Right hindlimb (tissue), 1 donor: ENCODE data around the gene COPZ2.
"Not testable (repeated sequence)": the region's sequence is repeated elsewhere in the genome, so short reads cannot be mapped to it uniquely, and the experiment has no call there.

ENCODE experiments used
- DNase-seq: peaks from one replicate; pipeline ENCODE4 v3.0.0-alpha.2; 2018

COPZ2 gene, protein sequence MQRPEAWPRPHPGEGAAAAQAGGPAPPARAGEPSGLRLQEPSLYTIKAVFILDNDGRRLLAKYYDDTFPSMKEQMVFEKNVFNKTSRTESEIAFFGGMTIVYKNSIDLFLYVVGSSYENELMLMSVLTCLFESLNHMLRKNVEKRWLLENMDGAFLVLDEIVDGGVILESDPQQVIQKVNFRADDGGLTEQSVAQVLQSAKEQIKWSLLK

DNA sequence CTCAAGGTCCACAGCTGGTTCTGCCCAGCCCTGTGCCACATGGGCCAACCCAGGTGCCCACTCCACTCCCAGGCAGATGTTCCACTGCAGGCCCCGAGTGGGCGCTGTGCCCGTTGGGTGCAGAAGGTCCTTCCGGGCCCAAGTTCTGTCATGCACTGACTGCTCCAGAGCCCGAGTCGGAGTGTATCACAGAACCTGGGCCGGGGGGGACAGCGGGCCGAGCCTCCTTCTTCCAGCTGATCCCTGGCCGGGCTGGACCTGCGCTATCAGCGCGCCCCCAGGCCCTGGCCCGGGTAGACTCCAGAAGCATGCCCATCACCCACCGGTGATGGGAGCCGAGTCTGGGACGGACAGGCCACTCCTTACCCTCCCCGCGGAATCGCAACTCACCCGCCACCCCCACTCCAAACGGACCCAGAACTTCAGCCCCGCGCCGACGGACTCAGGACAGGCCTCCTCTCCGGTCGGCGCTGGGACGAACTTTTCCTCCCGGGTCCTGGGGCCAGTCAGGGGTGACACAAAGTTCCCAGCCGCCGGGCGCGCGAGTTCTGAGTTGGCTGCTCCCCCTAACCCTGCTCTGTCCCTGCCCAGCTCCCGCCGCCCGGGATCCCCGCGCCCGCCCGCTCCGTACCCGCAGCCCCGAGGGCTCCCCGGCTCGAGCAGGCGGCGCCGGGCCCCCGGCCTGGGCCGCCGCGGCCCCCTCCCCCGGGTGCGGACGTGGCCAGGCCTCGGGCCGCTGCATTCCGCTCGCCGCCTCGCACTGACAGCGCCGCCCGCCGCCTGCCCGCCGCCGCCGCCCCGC is at the start of gene COPZ2:
Gene COPZ2, minus strand, starts transcription at position 762 of the 802 bp plus-strand sequence. Its CDS starts 20 bp downstream, at position 742.
- DNase-seq: peak; percentile 61

DNA sequence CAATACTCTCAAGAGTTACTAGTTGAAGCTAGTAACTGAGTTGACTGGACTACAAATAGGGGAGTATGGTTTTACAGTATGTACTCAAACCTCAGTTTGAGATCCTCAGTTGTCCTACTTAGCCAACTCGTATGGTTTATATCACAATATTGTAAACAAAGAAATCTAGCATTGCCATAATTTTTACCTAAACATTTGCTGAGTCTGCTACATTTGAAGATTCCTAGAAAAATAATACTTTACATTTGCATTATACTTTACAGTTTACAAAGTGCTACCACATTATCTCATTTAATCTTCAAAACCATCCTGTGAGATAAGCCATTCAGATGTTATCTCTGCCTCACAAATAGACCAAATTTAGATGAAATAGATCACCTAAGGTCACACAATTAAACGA is 47.3 kb upstream of the COPZ2 start:
- no peak for DNase-seq

DNA sequence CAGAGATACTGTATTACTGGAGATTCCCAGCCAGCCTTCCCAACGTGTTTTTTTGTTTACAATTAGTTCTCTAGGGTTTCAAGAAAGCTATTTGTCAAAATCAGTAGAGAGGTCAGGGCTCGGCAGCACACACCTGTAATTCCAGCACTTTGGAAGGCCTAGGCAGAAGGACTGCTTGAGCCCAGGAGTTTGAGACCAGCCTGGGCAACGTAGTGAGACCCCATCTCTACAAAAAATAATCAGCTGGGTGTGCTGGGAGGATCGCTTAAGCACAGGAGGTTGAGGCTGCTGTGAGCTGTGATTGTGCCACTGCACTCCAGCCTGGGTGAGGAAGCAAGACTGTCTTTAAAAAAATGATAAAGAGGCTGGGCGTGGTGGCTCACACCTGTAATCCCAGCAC is 44.3 kb upstream of the COPZ2 start:
- DNase-seq: no peak

DNA sequence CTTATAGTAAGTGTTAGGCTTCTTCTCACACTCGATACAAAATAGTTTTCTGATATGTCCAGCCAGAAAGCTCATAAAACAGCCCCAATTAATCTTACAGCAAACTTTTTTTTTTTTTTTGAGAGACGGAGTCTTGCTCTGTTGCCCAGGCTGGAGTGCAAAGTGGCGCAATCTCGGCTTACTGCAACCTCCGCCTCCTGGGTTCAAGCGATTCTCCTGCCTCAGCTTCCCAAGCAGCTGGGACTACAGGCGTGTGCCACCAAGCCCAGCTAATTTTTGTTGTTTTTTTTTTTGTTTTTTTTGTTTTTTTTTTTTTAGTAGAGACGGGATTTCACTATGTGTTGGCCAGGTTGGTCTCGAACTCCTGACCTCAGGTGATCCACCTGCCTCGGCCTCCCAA is 39.6 kb upstream of the COPZ2 start:
- not testable (repeated sequence) for DNase-seq

DNA sequence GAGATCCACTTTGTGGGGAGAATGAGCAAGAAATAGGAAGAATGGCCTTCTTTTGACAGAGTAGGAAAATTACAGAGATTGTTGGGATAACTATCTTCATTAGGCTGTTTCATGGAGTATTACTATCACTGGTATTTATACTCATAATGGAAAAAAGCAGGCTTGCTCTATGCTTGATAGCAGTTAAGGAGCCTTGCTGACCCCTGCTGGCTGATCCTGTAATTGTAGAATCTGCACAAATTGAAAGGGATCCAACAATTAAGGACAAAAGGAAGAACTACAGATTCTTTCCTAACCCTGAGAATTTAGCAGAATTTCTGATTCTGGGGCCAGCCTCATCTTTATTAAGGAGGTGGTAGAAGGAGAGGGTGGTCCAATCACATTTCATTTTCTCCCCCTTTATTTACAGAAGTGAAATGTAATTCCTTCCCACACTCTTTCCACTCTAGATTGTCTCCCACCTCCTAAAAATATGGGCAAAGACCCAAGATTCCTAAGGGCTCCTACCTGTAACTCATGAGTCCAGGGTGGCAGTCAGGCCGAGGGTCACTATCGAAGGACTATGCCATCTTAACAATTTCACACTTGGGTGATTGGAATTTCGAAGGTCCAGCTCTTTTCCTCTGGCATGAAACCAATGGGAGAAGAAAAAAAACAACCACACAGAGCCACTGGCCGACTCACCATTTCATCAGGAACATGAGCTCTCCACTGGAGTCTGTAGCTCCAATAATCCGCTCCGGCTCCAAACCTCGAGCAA is 36.9 kb upstream of the COPZ2 start:
- DNase-seq: peak; percentile 77

DNA sequence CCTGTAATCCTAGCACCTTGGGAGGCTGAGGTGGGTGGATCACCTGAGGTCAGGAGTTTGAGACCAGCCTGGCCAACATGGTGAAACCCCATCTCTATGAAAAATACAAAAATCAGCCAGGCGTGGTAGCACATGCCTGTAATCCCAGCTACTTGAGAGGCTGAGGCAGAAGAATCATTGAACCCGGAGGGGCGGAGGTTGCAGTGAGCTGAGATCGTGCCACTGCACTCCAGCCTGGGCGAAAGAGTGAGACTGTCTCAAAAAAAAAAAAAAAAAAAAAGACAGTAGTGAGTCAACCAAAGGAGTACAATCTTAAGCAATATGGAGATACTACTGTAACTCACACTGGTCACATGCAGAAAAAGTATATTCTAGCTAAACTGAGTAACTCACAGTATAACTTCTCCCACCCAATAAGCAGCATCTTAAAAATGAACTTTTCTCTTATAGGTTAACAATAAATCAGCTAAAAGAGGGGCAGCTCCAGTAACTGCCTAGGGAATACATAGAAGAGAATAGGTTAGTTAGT is 36.0 kb upstream of the COPZ2 start:
- DNase-seq: not testable (repeated sequence)

DNA sequence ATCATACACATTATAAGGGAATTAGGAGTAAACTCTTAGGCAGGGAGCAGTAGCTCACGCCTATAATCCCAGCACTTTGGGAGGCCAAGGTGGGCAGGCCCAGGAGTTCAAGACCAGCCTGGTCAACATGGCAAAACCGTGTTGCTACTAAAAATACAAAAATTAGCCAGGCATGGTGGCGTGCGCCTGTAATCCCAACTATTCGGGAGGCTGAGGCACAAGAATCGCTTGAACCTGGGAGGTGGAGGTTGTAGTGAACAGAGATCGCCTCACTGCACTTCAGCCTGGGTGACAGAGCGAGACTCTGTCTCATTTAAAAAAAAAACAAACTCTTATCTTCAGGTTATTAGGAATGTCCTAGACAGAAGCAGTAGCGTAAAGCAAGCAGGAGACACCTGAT is 35.2 kb upstream of the COPZ2 start:
- DNase-seq: not testable (repeated sequence)

DNA sequence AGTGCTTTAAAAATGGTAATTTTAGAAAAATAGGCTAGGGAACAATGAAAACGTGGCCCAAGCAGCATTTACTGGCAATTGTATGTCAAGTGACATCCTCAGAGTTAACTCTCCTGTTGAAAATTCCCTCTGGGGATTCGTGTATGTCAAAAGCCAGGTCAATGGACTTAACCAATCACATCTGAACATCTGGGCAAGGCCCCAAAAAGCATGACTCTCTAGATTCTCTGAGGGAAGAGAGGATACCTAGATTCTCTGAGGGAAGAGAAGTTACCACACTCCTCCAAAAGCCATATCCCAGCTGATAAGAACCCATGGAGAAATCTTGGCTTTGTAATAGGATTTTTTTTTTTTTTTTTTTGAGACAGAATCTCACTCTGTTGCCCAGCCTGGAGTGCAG is 34.1 kb upstream of the COPZ2 start:
- DNase-seq: no peak

DNA sequence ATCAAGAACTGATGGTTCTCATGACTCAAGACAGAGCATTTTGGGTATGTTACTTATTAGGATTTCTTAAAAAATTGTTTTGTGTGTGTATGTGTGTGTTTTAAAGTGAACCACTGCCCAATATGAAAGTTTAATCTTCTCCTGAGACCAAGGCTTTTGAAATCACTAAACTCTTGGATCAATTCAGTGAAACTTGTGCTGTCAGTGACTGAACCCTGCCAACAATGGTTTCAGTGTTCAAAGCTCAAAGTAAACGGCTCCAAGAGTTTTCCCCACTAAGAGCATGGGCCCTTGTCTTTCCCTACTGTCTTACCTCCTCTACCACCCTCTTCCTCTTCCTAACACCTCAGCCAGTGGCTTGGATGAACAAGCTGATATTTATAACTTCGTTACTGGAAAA is 32.6 kb upstream of the COPZ2 start:
- DNase-seq: no peak

DNA sequence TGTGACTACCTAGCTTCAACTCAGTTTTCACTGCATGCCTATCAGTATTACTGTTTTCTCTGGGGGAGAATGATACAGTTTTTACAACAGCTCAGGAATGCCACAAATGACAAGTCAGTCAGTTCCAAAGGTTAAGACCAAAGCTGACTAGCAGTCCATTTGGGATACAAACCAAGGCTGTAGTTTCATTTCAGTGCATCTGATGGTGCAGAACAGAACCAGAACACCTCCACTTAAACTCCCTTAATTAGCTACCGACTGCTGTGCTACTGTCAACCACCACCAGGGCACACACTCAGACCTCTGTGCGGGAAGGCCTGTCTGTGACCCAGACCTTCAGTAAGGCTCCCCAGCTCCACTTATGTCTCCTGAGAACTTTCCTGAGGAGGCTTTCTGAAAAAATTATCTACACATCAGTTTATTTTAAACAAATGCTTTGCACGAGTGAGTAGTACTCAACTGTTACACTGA is 30.9 kb upstream of the COPZ2 start:
- no peak for DNase-seq

DNA sequence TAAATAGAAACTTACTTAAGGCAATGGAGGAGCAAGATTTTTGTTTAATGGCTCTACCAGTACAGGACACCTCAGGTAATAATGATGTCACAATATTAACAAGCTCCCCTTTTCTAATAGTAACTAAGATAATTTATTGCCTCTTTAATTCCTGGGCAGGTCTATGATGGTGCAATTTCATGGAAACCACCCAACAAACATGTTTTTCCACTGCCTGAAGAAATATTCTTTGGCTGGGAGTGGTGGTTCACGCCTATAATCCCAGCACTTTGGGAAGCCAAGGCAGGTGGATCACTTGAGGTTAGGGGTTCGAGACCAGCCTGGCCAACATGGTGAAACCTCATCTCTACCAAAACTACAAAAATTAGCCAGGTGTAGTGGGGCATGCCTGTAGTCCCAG is 30.2 kb upstream of the COPZ2 start:
- not testable (repeated sequence) for DNase-seq

DNA sequence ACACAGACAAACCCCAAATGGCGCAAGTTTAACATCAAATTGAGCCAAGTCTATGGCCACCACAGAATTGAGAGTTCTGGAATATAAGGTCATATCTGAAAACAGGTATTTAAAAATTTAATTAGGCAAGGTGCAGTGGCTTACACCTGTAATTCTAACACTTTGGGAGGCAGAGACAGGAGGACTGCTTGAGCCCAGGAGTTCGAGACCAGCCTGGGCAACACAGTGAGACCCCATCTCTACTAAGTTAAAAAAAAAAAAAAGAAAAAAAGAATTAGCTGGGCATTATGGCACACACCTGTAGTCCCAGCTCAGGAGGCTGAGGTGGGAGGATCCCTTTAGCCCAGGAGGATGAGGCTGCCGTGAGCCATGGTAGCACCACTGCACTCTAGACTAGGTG is 29.6 kb upstream of the COPZ2 start:
- DNase-seq: no peak

DNA sequence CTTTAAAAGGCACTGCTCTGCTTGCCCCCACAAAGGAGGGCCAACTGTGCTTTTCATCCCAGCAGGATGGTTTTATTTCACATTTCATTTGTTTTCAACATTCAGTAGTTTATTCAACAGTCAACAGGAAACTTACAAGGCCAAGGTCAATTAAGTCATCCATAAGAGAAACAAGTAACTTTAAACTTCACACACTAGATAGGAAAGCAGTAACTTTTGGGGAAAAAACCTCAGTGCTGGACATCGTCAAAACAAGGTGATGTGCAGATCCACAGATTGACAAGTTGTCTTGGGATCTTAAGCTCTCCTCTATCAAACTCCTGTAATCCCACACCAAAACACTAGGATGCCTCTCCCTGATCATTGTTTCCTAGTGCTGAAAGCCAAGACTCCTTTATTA is 29.1 kb upstream of the COPZ2 start:
- DNase-seq: no peak

DNA sequence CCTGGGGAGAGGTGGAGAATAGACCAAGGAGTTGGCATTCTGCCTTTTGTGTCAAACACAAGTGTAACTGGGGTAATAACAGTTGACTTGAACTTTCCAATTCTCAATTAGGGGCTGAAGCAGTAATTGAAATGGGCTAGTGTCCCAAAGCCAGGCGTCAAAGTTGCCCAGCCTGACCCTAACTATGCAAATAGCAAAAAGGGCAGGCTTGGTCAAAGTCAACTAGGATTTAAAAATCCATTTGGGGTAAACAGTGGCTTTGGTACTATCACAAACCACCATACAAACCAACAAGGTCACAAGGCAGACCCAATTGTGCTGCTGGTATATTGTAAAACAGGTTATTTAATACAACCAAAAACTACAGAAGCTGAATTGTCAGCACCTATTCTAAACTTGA is 28.6 kb upstream of the COPZ2 start:
- DNase-seq: no peak

DNA sequence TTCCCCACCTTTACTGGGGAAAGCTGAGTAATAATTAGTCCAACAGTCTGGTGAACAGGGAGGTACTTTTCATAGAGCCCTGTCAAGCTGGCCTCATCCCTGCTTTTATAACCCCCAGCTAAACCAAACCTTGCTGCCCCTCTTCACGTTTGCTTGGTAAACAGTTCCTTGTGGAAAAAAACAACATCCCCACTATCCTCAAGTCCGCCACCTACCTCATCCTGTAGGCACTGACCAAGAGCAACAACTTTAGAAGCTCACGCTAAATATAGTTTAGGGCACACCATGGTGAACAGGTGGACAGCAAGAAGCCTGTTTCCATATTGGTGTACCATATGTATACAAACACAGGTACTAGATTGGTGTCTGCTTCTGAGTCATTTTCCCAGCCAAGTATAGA is 27.0 kb upstream of the COPZ2 start:
- DNase-seq: no peak

DNA sequence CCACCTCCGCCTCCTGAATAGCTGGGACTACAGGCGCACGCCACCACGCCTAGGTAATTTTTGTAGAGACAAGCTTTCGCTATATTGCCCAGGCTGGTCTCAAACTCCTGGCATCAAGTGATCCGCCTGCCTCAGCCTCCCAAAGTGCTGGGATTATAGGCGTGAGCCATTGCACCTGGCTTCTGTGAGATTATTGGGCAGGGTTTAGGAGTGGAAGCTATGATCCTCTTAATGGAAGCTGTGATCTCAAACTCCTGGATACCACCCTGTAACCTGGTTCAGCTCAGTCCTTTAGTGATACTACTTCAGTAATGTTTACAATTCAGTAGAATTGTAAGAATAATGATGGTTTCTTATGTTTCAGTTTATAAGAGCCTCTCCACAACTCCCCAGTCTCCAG is 24.7 kb upstream of the COPZ2 start:
- DNase-seq: no peak

DNA sequence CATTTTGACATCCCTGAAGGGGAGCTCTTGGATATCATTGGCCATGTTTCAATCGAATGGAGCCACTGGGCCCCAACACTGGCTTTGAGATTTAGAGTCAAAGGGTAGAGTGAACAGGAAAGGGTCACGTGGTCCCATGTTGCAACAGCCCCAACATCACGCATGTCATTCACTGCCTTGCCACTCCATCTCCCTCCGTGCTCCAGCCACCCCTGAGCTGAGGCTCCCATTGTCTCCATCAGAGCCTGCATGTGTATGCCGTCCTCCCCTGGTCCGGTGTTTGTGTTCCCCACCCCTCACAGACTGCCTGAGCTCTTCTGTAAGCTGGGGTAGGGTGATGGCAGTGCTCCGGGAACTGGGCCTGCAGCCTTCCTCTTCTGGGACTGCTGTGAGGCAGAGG is 22.7 kb upstream of the COPZ2 start:
- no peak for DNase-seq

DNA sequence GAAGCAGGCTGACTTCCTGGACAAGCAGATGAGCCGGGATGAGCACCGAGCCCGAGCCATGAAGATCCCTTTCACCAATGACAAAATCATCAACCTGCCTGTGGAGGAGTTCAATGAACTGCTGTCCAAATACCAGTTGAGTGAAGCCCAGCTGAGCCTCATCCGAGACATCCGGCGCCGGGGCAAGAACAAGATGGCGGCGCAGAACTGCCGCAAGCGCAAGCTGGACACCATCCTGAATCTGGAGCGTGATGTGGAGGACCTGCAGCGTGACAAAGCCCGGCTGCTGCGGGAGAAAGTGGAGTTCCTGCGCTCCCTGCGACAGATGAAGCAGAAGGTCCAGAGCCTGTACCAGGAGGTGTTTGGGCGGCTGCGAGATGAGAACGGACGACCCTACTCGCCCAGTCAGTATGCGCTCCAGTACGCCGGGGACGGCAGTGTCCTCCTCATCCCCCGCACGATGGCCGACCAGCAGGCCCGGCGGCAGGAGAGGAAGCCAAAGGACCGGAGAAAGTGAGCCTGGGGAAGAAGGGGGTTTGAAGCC is 21.6 kb upstream of the COPZ2 start:
- DNase-seq: no peak

DNA sequence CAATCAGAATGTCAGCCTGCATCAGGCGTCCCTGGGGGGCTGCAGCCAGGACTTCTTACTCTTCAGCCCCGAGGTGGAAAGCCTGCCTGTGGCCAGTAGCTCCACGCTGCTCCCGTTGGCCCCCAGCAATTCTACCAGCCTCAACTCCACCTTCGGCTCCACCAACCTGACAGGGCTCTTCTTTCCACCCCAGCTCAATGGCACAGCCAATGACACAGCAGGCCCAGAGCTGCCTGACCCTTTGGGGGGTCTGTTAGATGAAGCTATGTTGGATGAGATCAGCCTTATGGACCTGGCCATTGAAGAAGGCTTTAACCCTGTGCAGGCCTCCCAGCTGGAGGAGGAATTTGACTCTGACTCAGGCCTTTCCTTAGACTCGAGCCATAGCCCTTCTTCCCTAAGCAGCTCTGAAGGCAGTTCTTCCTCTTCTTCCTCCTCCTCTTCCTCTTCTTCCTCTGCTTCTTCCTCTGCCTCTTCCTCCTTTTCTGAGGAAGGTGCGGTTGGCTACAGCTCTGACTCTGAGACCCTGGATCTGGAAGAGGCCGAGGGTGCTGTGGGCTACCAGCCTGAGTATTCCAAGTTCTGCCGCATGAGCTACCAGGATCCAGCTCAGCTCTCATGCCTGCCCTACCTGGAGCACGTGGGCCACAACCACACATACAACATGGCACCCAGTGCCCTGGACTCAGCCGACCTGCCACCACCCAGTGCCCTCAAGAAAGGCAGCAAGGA is 21.0 kb upstream of the COPZ2 start:
- DNase-seq: no peak

DNA sequence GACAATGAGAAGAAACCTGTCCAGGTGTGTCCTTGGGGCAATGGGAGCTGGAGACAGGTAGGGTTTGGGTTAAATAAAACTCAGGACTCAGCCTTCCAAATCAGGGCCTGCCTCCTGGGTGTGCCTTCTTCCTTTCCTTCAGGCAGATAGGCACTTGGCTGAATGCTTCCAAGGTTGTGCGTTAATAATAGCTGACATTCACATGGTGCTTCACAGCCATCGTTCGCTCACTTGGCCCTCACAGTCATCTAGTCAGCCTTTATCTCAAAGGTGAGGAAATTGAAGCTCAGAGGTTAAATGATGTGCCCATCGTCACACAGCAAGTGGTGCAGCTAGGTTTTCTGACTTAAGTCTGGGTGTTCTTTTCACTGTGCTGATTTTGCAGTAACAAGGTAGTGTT is 20.0 kb upstream of the COPZ2 start:
- DNase-seq: no peak

DNA sequence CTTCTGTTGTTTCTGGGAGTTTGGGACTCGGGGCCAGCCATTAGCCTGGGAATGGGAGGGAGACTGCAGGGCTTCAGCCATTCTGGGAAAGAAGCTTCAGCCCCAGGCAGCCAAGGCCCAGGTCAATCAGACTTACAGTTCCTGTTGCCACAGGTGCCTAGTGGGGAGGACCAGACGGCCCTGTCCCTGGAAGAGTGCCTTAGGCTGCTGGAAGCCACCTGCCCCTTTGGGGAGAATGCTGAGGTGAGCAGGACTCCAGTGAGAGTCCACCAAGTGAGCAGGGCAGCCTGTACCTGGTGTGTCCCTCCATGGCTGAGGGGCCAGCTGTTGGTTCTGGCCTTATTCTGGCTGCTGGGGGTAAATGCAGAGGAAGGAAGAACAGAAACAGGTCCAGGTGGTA is 19.3 kb upstream of the COPZ2 start:
- DNase-seq: no peak

DNA sequence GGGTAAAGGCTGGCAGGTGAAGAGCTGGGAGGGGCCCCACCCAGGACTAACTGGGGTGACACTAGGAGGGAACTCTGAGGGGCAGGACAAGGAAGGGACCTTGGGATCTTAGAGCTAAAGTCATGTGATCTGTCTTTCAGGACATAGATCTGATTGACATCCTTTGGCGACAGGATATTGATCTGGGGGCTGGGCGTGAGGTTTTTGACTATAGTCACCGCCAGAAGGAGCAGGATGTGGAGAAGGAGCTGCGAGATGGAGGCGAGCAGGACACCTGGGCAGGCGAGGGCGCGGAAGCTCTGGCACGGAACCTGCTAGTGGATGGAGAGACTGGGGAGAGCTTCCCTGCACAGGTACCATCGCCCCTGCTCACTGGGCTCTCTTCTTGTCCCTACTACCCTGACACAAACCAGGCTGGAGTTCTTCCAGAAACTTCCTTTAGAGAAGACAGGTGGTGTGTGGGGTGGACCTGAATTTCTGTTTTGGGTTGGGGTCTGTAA is 18.7 kb upstream of the COPZ2 start:
- no peak for DNase-seq
